ENCODE data around the gene RPGR.

The RPGR gene, protein sequence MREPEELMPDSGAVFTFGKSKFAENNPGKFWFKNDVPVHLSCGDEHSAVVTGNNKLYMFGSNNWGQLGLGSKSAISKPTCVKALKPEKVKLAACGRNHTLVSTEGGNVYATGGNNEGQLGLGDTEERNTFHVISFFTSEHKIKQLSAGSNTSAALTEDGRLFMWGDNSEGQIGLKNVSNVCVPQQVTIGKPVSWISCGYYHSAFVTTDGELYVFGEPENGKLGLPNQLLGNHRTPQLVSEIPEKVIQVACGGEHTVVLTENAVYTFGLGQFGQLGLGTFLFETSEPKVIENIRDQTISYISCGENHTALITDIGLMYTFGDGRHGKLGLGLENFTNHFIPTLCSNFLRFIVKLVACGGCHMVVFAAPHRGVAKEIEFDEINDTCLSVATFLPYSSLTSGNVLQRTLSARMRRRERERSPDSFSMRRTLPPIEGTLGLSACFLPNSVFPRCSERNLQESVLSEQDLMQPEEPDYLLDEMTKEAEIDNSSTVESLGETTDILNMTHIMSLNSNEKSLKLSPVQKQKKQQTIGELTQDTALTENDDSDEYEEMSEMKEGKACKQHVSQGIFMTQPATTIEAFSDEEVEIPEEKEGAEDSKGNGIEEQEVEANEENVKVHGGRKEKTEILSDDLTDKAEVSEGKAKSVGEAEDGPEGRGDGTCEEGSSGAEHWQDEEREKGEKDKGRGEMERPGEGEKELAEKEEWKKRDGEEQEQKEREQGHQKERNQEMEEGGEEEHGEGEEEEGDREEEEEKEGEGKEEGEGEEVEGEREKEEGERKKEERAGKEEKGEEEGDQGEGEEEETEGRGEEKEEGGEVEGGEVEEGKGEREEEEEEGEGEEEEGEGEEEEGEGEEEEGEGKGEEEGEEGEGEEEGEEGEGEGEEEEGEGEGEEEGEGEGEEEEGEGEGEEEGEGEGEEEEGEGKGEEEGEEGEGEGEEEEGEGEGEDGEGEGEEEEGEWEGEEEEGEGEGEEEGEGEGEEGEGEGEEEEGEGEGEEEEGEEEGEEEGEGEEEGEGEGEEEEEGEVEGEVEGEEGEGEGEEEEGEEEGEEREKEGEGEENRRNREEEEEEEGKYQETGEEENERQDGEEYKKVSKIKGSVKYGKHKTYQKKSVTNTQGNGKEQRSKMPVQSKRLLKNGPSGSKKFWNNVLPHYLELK

GRCh38 chrX:38327007-38327774 is at the start of gene RPGR:
Gene RPGR (minus strand): TSS chrX:38327509. CDS start chrX:38327367, 142 bp downstream.
- peak; percentile 71 for DNase-seq

DNA sequence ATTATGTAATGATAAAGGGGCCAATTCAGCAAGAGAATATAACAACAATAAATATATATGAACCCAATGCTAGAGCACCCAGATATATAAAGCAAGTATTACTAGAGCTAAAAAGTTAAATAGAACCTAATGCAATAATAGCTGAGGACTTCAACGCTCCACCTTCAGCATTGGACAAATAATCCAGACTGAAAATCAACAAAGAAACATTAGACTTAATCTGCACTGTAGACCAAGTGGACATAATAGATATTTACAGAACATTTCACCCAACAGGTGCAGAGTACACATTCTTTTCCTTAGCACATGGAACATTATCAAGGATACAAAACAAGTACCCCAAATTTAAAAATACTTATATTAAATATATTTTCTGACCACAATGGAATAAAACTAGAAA is 49.4 kb upstream of the RPGR start:
- DNase-seq: no peak

DNA sequence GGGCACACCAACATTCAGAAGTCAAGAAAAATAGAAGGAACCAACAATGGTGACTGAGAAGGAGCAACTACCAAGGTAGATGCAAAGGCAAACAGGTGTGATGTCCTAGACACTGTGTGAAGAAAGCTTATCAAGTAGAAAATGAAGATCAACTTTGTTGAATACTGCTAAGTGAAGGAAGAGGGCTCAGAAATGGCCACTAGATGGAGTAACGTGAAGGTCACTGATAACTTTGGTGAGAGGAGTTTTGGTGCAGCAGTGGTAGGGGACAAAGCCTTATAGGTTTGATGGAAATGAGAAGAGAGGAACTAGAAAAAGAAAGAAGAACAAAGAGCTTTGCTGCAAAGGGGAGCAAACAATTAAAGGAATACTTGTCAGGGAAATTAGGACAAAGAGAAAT is 48.6 kb upstream of the RPGR start:
- no peak for DNase-seq

- DNase-seq: no peak
These were observed 47.1 kb upstream of the RPGR start for GRCh38 chrX:38374431-38374830.

- DNase-seq: no peak
These were observed 44.3 kb upstream of the RPGR start for GRCh38 chrX:38371641-38372040.

GRCh38 chrX:38368774-38369173 is 41.5 kb upstream of the RPGR start:
- DNase-seq: no peak

DNA sequence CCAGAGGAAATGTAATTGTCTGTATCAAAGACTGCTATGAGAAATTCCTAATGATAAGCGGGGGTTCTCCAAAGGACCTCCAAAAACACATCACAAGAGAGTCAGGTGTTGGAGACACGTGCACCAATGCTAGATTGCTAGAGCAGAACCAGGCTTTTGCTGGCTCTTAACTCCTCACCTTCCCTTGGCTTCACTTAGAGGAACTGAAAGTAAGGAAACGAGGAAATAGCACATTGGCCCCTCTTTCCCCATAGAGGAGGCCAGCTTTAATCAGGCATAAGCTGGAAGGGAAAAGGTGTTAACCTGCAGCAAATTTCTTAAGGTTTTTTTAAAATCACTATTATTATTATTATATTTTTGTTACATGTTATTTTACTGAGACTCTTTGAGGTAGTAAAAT is 38.6 kb upstream of the RPGR start:
- peak; percentile 2 for DNase-seq

DNA sequence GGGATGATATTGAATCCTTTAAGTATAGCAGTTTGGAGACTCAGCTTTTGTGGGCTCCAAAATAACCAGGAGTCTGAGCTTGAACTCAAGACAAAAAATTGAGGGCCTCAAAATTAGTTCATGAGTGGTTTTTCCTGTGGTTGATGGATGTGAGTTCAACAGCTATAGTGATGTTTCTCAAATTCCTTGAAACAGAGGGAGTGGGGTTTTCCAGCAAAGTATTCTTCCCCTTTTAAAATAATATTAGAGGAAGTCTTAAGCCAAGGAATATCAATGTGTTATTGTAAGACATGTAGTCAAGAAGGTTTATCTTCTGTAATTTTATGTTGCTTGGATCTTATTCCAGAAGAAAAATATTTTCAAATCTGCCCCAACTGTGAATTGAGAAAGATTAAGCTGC is 35.7 kb upstream of the RPGR start:
- DNase-seq: no peak

GRCh38 chrX:38357747-38358673 is 30.7 kb upstream of the RPGR start:
- DNase-seq: no peak

DNA sequence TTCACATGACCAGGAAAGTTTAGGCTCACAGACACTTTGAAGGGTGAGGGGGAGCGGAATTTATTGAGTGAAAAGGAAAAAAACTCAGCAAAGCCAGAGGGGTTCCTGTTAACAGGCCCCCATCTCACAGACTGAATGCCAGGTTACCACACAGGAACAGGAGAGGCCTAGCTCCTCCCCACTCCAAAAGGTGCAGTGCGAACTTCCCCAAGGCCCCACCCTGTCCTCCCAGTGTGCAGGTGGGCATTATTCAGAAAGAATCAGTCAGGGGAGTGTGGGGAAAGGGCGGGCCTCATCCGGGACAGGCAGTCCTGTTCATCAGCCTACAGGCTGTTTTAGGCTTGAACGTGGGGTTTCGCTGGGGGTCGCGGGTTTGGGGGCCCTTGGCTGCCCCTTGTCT is 29.1 kb upstream of the RPGR start:
- no peak for DNase-seq

DNA sequence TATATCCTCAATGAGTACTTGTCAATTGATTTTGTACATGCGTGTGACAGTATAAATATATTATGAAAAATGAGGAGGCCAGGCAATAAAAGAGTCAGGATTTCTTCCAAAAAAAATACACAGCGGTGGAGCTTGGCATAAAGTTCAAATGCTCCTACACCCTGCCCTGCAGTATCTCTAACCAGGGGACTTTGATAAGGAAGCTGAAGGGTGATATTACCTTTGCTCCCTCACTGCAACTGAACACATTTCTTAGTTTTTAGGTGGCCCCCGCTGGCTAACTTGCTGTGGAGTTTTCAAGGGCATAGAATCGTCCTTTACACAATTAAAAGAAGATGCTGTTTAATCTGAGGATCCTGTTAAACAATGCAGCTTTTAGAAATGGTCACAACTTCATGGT is 25.1 kb upstream of the RPGR start, which contains the start of gene OTC:
Gene OTC (plus strand): TSS at position 243 of the 400 bp plus-strand sequence. CDS start 93 bp downstream, at position 336.
- DNase-seq: no peak

GRCh38 chrX:38351346-38351745 is 24.0 kb upstream of the RPGR start:
- DNase-seq: no peak

DNA sequence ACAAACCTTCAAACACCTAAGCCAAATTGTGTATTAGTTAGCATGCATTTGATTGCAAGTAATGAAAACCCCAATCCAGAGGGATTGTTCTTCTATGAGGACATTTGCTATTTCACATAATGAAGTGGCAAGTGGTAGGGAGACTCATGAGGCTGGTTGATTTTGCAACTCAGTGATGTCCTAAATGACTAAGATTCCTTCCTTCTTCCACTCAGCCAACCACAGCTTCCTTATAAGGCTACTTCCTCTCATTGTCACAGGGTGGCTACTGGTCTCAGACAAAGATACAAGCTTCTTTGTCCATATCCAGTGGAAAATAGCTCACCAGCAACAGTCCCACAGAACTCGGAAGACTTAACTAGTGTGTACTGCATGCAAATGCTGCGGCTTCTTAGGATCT is 19.8 kb upstream of the RPGR start:
- DNase-seq: peak; percentile 65

DNA sequence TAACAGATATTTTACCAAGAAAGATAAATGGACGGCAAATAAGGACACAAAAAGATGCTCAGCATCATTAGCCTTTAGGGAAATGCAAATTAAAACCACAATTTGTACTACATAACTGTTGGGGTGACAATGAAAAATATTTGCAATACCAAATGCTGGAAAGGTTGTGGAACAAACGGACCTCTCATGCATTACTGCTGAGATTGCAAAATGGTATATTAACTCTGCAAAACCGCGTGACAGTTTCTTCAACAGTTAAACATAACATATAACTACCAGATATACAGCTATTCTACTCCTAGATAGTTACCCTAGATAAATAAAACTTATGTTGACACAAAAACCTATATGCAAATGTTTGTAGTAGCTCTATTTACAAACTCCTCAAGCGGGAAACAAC is 18.8 kb upstream of the RPGR start:
- no peak for DNase-seq

DNA sequence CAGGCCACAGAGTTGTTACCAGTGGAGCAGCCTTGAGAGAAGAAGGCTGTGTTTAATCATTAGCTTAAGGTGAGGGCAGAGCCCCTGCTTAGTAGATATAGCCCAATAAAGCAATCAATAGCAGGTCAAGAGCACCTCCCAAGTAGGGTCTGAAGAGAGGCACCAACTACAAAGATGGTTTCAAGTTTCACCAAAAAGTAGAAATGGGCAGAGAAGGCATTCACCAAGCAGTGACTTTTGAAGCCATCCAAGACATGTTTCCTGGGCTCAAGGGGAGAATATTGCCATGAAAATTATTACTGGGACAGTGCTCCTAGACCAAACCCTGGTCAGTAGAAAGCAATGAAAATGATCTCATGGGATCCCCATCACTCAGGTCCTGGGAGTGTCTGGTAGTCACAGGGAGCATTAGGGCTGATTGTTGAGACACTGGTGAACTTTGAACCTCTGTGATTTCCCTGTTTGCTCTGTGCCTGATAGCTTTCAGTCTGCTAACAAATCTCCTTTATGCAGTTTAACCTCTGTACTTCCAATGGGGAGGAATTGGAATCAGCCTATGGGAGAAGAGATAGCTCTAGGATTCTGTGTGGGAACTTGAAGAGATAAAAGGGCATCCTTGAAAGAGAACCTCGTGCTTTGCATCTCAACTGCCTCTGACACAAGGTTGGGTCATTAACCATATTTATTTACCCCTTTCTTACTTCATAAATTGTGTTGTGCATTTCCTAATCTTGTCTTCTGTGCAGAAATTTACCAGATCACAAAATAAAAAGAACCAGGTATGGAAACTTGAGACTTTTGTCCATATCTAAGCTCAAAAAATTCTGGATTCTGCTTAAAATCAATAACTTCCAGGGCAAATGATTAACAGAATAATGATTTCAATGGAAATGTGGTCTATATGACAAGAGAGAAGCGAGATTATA is 15.8 kb upstream of the RPGR start:
- no peak for DNase-seq

GRCh38 chrX:38341442-38341841 is 14.1 kb upstream of the RPGR start:
- no peak for DNase-seq

- DNase-seq: no peak
These were observed 9.4 kb upstream of the RPGR start for GRCh38 chrX:38336538-38337240.

- DNase-seq: no peak
These were observed 8.1 kb upstream of the RPGR start for GRCh38 chrX:38335382-38335781.

- DNase-seq: no peak
These were observed 5.2 kb upstream of the RPGR start for GRCh38 chrX:38332505-38332904.

GRCh38 chrX:38327775-38328081 is 419 bp upstream of the RPGR start:
- no peak for DNase-seq
